HG03039 (cell line): ENCODE results near the gene NFE2.
"Not testable (repeated sequence)": the region's sequence is repeated elsewhere in the genome, so short reads cannot be mapped to it uniquely, and the experiment has no call there.

Source experiments
- ATAC-seq: cut with Tn5 transposase; IDR thresholded peaks from one replicate; pipeline ENCODE4 v1.9.1; 2021; ENCODE audit warnings: mild to moderate bottlenecking, moderate library complexity; ENCODE audit not compliant: unreplicated experiment

Gene NFE2

DNA sequence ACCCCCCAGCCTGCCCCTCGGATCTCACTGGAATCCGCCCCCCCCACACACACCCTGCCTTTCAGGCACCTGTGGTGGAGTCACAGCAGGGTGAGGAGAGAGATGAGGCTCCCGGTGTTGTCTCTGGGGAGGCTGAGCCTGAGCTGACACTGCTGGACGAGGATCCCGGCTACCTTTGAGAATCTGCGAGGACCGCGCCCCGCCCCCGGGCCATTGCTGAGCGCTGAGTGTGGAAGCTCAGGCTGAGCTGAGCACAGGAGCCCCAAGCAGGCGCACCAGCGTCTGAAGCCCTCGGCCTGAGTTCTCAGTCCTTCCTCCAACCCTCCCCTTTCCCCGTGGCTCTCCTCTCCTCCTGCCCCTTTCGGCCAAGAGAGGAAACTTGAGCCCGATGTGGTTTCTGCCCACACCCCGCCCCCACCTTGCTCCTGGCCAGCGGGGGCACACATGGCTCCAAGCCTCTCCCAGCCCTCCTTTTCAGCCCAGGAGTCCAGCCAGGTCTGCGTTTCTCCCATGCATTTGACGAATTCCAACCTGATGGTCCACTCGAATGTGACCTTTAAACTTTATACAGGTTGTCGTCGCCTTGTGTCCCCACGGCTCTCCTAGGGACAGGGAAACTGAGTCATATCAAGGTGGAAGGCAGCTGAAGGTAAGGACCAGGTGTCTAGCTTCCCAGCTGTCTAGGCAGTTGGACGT lies at the start of gene NFE2:
Gene NFE2 (minus strand): TSS at position 284 of the 696 bp plus-strand sequence. CDS start 5,767 bp downstream, outside the sequence.
- ATAC-seq = no peak

DNA sequence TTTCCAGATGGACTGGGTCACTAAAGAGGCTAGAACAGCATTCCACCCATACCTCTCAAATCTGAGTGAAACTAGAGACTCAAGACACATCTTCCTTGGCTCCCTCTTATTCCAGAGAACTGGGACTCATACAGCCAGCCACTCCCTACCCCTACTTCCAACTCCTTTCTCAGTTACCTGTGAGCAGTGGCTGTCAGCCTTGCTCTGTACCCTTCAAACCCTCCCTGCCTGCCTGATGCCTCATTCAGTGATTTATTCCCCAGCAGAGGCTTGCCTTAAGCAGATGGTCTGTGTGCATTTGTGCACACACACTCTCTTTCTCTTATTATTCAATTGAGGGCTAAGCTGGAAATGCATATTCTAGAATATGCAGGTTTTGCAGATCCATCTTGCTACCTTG lies 48.9 kb upstream of the NFE2 start:
- ATAC-seq = no peak

DNA sequence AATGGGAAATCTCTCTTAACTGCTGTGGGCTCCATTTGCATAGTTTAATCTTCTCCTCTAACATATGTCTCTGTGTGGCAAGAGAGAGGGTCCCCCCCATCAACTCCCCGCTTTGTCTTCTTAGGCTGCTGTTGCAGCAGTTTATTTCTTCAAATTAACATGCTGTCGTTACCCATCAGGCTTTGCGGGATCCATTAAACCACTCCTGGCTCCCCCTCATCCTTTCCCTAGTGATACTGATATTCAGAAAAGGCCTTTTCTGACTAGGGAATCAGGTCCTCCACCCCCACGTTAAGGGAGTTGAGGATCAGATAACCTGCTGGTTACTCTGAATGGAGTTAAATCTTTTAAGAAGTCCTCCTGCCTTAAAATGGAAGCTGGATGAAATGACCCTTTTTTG lies 48.2 kb upstream of the NFE2 start:
- no peak for ATAC-seq

DNA sequence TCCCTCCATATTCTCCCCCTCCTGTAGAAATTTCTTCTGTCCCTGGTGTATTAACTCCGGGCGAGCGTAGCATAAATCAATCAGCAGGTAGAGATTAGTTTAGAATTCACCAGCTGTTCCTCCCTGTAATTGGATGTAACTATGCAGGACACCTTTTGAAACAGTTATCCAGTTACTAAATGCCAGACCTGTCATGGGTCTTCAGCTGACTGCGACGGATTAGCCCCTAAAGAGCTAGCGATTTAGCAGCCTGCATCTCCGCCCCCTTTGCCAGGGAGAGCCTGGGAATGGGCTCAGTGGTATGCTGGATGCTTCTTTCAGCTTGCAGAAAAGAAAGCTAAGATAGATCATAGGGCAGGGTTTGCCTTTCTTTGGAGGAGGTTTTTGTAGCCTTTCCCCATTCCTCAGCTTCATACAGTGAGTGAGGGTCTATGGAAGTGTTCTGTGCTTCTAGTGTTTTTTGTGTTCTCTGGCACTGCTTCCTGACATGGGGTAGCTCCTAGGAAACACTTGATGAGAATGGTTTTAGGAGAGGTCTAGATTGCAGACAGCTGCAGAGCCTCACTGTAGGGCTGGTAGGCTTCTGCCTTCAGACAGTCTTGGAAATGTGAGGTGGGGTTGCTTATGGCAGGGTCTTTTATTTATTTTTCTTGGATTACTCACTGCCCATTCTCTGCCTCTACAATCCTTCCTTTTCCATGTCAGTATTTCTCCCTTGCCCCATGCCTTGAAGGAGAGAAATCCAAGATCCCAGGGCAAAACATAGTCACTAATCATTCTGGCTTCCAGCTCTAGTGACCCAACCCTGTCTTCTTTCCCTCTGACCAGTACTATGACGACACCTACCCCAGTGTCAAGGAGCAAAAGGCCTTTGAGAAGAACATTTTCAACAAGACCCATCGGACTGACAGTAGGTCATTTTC lies 40.8 kb upstream of the NFE2 start:
- ATAC-seq = no peak

DNA sequence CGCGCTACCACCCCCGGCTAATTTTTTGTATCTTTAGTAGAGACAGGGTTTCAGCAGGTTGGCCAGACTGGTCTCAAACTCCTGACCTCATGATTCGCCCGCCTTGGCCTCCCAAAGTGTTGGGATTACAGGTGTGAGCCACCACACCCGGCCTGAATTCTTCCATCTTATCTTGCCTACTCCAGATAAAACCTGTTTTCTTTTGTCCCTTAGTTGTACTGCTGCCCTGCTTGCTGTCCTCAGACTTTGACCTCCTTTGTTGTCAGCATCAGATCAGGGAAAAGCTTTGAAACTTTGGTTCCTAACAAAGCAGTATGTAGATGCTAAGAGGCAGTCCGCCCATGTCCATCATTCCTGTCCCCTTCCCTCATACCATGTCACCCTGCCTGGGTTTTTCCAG lies 40.0 kb upstream of the NFE2 start:
- ATAC-seq = no peak

DNA sequence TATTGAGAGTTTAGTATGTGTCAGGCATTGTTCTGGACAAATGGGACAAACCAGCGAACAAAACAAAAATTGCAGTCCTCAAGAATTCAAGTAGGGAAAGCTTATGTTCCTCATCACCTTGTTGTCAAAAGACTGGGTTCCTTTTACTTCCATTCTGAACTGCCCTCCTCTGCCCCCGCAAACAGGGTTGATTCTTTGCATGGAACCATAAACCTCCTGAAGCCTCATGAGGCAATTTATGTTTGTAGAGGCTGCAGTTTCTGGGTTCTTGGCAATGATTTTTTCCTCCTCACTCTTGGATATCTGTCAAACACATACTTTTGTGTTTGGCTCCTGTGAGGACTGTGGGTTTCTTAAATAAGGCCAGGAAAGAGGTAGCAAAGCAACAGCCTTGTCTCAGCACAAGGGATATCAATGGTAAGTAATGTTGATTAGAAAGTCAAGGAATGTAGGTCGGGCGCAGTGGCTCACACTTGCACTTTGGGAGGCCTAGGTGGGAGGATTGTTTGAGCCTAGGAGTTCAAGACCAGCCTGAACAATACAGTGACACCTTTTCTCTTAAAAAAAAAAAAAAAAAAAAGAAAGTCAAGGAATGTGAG lies 38.0 kb upstream of the NFE2 start:
- ATAC-seq = no peak

DNA sequence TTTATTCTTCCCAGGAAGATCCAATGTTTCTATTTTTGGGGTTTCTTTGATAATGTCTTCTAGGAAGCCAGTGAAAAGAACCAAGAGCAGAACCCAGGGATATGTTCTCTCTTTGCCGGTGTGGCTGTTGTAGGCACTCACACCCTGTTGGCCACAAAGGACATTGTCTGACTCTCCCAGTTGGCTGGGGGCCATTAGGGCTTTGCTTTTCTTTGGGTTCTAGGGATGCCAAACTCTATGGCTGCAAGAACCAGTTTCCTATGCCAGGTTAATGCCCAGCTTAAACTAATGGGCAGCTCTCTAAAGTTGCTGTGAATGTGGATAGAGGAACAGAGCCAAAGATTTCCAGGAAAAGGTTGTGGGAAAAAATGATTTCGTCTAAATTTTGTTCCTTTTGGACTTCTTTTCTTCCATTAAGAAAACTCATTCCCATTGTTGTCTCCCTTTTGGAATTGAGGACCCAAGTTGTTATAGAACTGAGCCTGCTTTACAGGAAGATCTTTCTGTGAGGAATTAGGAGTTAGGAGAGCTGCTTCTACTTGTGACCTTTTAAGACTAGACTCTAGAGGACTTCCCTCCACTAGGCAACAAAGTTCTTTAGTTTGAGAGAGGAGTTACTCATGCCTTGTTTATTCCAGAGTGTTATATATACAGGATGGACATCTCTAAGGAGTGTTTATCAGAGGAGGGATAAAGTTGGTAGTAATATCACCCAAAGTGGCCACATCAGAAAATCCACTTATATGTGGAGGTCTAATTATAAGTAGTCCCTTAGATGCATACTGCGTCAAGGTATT lies 37.2 kb upstream of the NFE2 start:
- ATAC-seq = no peak

DNA sequence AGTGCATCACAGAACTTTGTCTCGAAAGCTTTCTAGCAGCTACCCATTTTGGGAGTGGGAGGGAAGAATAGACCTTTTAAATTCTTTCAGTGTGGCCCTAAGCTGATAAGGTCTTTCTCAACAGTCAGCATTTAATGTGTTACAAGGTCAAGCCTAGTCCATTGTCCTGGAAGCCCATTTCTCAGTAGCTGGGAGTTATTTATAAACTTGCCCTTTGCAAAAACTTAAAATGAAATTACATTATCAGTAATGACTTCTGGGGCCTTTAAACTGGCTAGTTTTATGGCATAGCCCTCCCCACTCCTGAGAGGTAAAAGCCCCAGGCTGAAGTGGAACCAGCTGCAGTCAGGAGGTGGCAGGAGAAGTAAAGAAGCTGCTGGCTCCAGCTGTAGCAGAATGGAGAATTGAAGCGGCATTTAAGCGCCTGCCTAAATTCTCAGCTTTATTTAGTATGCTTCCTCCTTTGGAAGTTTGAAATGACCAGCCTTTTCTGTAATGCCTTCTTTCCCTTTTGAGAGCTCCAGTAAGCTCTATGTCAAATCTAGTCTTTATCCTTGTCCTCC lies 36.5 kb upstream of the NFE2 start:
- no peak for ATAC-seq

DNA sequence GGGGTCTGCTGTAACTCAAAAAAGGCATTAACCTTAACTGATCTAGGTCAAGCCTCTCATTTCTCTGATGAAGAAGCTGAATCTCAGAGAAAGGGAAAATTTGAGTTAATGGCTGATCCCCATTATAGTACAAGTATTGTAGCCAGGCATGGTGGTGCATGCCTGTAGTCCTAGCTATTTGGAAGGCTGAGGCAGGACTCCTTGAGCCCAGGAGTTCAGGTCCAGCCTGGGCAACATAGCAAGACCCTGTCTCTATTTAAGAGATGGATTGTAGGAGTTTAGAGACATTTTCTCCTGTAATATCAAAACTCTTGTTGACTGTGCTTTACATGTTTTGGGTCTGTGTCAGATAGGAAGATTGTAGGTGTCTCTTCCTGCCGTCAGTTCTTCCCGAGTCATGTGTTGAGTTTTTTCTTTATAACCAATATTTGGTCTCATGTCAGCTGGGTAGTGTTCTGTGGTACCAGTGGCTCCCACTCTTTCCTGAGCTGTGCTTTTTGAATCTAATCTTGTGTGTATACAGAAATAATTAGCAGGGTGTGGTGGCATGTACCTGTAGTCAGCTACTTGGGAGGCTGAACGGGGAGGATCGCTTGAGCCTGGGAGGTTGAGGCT lies 32.7 kb upstream of the NFE2 start:
- ATAC-seq = no peak

DNA sequence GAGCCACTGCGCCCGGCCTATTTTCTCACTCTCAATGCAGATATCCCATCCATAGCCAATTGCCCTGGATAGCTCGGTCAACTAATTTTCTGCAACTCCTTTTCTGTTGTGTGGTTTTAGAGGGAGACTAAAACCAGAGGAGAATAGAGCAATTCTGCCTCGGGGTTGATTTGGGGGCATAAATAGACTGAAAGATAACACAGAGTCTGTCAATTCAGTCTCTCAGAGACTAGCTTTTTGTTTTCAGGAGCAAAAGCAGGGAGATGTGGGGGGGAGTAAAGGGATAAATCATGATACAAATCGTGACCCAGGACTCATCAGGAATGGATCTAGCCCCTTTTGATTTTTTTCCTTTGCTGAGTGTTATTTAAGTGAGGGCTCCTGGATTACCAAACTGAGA lies 30.6 kb upstream of the NFE2 start:
- no peak for ATAC-seq

DNA sequence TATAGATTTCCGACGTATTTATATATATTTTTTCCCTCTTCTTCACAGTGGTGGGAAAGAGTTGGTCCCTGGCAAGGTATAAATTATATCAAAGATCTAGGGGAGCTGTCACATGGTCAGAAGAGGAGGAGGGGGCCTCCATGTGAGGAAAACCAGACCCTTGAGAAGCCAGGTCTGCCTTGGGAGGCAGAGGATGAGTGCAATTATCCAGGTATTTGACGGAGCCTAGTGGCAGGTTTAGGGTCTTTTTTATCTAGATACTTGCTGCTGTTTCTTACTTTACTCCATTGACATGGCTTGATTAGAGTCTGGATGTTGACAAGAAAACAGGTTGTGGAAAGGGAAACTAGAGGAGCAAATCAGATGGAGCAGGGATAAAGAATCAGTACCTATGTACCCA lies 29.6 kb upstream of the NFE2 start:
- no peak for ATAC-seq

DNA sequence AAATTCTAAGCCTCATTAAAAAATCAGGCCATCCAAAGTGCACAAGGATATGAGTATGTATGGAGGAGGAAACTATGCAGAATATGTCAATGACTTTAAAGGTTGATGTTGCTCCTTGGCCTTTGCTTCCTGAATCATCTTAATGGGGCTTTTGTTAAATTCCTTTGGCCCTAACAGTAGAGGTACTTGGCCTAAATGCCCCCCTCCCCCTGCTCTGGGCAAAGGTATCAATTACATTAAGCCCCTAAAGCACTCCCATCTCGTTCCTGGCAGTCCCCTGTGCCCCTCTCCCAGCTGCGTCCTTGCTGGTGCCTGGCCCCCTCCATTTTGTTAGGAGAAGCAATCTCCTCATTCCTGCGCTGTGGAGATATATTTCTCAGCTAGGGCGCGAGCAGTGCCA lies 28.9 kb upstream of the NFE2 start:
- ATAC-seq = no peak

DNA sequence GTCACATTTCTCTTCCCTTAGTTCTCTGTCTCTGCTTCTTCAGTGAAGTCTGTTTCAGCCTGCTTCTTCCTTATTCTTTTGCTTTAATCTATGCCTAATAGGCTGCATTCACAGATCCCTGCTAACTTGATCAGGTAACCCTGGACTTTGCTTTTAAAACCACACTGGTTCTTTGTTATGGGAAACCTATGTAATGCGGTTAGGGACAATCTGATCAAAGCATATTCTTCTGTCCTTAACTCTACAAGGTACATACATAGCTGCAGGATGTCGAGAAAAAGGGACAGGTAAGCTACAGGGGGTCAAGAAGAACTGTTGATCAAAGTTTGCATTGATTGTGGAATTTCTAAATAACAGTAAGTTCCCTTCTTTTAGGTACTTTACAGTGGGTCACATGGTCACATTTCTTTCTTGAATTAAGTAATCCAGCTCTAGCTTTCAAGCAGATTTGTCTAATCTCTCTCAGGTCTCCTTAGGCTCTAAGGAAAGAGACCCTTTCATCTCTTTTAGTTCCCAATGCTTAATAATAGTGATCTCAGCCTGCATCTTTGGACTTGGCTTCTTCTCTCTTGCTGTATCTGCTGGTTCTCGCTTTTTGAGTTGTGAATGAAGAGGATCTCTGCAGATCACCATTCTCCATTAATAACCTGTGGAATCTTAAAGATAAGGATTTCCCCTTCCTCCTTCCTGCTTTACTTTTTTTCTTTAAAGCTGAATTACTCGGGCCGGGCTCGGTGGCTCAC lies 28.0 kb upstream of the NFE2 start:
- no peak for ATAC-seq

DNA sequence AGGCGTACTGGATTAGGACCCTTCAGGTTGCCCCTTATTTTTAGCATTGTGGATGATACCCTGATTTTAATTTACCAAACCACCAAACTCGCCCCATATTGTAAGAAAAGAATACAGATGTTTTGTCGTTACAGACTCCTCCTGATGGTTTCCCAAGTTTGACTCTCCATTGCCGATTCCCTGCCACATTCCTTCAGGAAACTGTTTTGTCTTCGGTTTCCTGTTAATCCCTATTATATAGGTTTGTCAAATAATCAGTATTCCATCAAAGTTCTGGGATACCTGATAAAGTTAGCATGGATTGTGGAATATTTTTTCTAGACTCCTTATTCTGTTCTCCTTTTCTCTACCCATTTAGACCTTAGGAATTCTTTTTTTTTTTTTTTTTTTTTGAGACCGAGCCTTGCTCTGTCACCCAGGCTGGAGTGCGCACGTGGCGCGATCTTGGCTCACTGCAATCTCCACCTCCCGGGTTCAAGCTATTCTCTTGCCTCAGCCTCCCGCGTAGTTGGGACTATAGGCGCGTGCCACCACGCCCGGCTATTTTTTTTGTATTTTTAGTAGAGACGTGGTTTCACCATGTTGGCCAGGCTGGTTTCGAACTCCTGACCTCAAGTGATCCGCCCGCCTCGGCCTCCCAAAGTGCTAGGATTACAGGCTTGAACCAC lies 24.8 kb upstream of the NFE2 start:
- not testable (repeated sequence) for ATAC-seq

DNA sequence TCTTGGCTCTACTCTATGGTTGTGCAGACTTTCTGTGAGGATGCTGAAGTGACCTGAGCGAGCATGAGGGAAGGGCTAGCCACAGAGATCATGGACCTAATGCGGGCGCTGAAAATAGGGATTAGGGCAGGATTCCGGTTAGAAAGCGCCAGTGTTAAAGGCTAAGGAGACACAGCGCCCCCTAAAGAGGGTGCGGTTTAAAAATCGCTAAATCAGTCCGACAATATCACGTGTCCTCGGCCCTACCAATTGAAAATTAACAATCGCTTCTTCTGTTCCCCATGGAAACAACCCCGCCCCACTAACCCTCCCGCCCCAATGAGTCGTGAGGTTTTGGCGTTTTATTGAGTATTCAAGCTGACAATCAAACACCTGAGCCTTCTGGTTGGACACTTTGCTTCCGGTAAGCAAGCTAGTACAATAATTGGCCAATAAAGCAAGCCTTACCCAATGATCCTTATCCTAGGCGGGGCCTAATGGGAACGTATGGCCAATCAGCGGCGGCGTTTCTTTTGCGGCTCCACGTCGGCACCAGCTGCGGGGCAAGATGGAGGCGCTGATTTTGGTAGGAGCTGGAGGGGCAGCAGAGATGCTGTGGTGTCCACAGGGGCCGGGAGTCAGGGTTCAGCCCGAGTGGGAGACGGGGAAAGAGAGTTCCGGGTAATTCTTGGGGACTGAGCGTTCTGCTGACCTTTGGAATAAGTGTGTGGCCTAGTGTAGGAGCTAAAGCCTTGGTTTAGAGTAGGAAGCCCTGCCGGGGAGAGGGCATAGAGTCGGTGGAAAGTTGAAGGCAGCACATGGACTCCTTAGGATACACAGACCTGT lies 24.0 kb upstream of the NFE2 start, which contains the start of gene COPZ1:
Gene COPZ1 (plus strand): TSS at position 515 of the 825 bp plus-strand sequence. CDS start 33 bp downstream, at position 548.
- ATAC-seq = peak; percentile 98

DNA sequence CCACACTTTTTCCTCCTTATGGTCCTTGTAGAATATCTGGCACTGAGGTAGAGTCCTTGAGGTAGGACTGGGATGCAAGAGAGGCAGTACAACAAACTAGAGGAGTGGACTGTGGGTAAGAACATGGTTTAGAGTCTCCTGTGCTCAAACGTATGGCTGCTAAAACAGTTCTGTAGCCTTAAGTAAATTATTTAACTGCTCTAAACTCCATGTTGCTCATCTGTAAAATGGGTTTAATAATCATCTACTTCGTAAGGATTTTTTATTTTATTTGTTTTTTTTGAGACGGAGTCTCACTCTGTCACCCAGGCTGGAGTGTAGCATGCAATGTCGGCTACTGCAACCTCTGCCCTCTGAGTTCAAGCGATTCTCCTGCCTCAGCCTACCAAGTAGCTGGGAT lies 20.5 kb upstream of the NFE2 start:
- no peak for ATAC-seq

DNA sequence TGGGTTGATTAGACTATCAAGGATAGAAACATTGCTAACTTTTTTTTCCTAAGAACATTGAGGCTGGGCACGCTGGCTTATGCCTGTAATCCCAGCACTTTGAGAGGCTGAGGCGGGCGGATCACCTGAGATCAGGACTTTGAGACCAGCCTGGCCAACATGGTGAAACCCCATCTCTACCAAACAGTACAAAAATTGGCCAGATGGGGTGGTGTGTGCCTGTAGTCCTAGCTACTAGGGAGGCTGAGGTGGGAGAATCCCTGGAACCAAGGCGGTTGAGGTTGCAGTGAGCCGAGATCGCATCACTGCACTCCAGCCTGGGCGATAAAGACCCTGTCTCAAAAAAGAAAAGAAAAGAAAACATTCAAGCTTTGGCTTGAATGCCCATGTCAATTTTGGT lies 11.5 kb upstream of the NFE2 start:
- ATAC-seq = not testable (repeated sequence)

DNA sequence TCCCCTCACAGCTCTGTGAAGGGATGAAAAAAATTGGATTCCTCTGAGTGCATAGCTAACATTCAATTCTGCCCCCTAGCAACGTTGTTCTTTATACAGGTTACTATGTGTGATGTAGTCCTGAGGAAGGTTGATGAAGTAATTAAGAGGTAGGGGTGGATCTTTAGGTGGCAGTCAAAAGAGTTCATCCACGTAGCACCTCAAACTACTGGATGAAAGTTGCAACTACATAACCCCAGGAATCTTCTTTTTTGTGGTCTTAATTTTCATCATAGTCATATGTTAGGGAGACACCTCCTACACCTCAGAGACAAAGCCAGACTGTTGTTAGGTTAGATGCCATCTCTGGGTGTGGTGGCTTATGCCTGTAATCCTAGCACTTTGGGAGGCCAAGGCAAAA lies 10.2 kb upstream of the NFE2 start:
- no peak for ATAC-seq
